GM23248 (cell line): ENCODE results near the gene HDAC7.

Experiments
- EZH2 ChIP-seq: fragments of 200-600 bp; sonication (generic); IDR thresholded peaks from 2 replicates; pipeline ENCODE4 v1.6.1; 2018; ENCODE audit warnings: antibody characterized with exemption, mild to moderate bottlenecking; ENCODE audit not compliant: insufficient read depth, poor library complexity, severe bottlenecking
- EZH2phosphoT487 ChIP-seq: fragments of 200-600 bp; sonication (generic); IDR thresholded peaks from 2 replicates; pipeline ENCODE4 v1.6.1; 2018; ENCODE audit warnings: antibody characterized with exemption, moderate library complexity, mild to moderate bottlenecking, low read depth; ENCODE audit not compliant: insufficient read depth

- TF ChIP-seq EZH2 (no peak), EZH2phosphoT487 (no peak)
These were observed 30.6 kb downstream of the HDAC7 start for GRCh38 chr12:47789141-47789540.
